HepG2 (cell line): Measurements from ENCODE around the gene THSD4. TPM values are rescaled to one million over a fixed set of nuclear protein-coding genes. Genes with fewer than 3 reads are reported as not detected.

ENCODE experiments used
- ATAC-seq: fragments of 200-7000 bp; cut with Tn5 transposase; 3 replicates; pipeline ENCODE4 v1.9.1; 2020; ENCODE audit warnings: mild to moderate bottlenecking, moderate library complexity
- BruUV-seq: library from RNA; stranded (reverse); fragments of 400-500 nt; replicated peaks from 2 replicates; lab custom pipeline; 2021; lab: Mats Ljungman, UMichigan
- CTCF ChIA-PET: fragments of 300-600 bp; formaldehyde crosslinking; extraction: SDS; loops from one replicate; lab custom pipeline; 2021; ENCODE audit warnings: low total read pairs, inconsistent platforms, low intra/inter-chr PET ratio; lab: Yijun Ruan, JAX
- POLR2A ChIA-PET: fragments of 350-600 bp; sonication (Branson Sonifier 250); formaldehyde crosslinking; loops from one replicate; lab custom pipeline; 2020; ENCODE audit warnings: antibody characterized with exemption, inconsistent platforms; lab: Yijun Ruan, JAX
- DNase-seq: peaks from one replicate; pipeline ENCODE4 v3.0.0-alpha.2; 2015; ENCODE audit warnings: low spot score
- FAIRE-seq: peaks from 3 replicates; lab custom pipeline; 2011; peaks lifted over from hg19 to GRCh38; lab: Jason Lieb, UNC
- H2AFZ ChIP-seq: one replicate; pipeline ENCODE4 v1.6.1; 2011; ENCODE audit warnings: low read length, inconsistent platforms
- H3K27ac ChIP-seq: fragments of 300-600 bp; 3 replicates; pipeline ENCODE4 v1.8.0; 2011; ENCODE audit warnings: mixed run types, mild to moderate bottlenecking, mixed read lengths, low read length, inconsistent platforms; ENCODE audit not compliant: insufficient read depth; ENCODE audit errors: extremely low read length
- H3K27me3 ChIP-seq, 2 experiments: fragments of 200-600 bp in 1 of 2; 2 replicates in 1 of 2; 3 replicates in 1 of 2; pipeline versions ENCODE4 v1.6.0 to v1.8.0; 2011; ENCODE audit warnings: low read length in 2 of 2, mild to moderate bottlenecking in 2 of 2, moderate library complexity in 2 of 2, inconsistent platforms in 1 of 2; ENCODE audit not compliant: insufficient read depth in 2 of 2, control insufficient read depth in 1 of 2
- H3K36me3 ChIP-seq, 2 experiments: fragments of 200-600 bp in 1 of 2; replicated peaks in 1 of 2; 2 replicates in 1 of 2; 3 replicates in 1 of 2; pipeline versions ENCODE4 v1.5.1 to v1.8.0; 2011; ENCODE audit warnings: low read length in 2 of 2, inconsistent platforms in 1 of 2; ENCODE audit not compliant: insufficient read depth in 2 of 2, control insufficient read depth in 1 of 2
- H3K4me1 ChIP-seq: 2 replicates; pipeline ENCODE4 v1.5.1; 2012; ENCODE audit warnings: low read length, inconsistent platforms; ENCODE audit not compliant: insufficient read depth
- H3K4me2 ChIP-seq: 2 replicates; pipeline ENCODE4 v1.6.0; 2011; ENCODE audit warnings: low read depth, low read length, inconsistent platforms
- H3K4me3 ChIP-seq, 3 experiments: fragments of 200-600 bp in 1 of 3; sonication (generic), shearing (Covaris generic) in 1 of 3; replicated peaks in 1 of 3; 2 replicates each; pipeline ENCODE4 v1.5.1; 2011 to 2016; ENCODE audit warnings: low read length in 3 of 3, inconsistent platforms in 2 of 3, low read depth in 2 of 3, mild to moderate bottlenecking in 2 of 3, control low read depth in 1 of 3, mixed read lengths in 1 of 3; ENCODE audit not compliant: insufficient read depth in 1 of 3
- H3K79me2 ChIP-seq: one replicate; pipeline ENCODE4 v1.6.1; 2011; ENCODE audit warnings: low read length, inconsistent platforms; ENCODE audit not compliant: insufficient read depth
- H3K9ac ChIP-seq: 2 replicates; pipeline ENCODE4 v1.6.0; 2011; ENCODE audit warnings: mild to moderate bottlenecking, low read depth, low read length, inconsistent platforms; ENCODE audit not compliant: insufficient read depth
- H3K9me3 ChIP-seq: 2 replicates; pipeline ENCODE4 v1.5.1; 2012; ENCODE audit warnings: mild to moderate bottlenecking, low read length
- H4K20me1 ChIP-seq: 2 replicates; pipeline ENCODE4 v1.6.0; 2011; ENCODE audit warnings: inconsistent platforms, mild to moderate bottlenecking, low read length, moderate library complexity; ENCODE audit not compliant: insufficient read depth
- ELF1 ChIP-seq: sonication (generic); formaldehyde crosslinking; IDR thresholded peaks from 2 replicates; pipeline ENCODE4 v1.4.0; 2020; ENCODE audit warnings: missing genetic modification reagents
- GFI1 ChIP-seq: sonication (generic); formaldehyde crosslinking; IDR thresholded peaks from 2 replicates; pipeline ENCODE4 v1.5.0; 2020; ENCODE audit warnings: missing genetic modification reagents, mild to moderate bottlenecking, borderline replicate concordance
- GLI4 ChIP-seq: sonication (generic); formaldehyde crosslinking; IDR thresholded peaks from 2 replicates; pipeline ENCODE4 v1.5.1; 2020; ENCODE audit warnings: missing genetic modification reagents, mild to moderate bottlenecking, moderate library complexity, borderline replicate concordance
- HDAC1 ChIP-seq: sonication (generic); formaldehyde crosslinking; IDR thresholded peaks from 2 replicates; pipeline ENCODE4 v1.5.1; 2020; ENCODE audit warnings: mild to moderate bottlenecking, missing genetic modification reagents
- MYC ChIP-seq: sonication (generic); formaldehyde crosslinking; IDR thresholded peaks from 2 replicates; pipeline ENCODE4 v1.9.0; 2021; ENCODE audit warnings: missing genetic modification reagents, borderline replicate concordance
- MZF1 ChIP-seq: sonication (generic); formaldehyde crosslinking; IDR thresholded peaks from 2 replicates; pipeline ENCODE4 v1.8.1; 2023; ENCODE audit warnings: mild to moderate bottlenecking, missing genetic modification reagents, borderline replicate concordance
- NCOA1 ChIP-seq: sonication (generic); formaldehyde crosslinking; IDR thresholded peaks from 2 replicates; pipeline ENCODE4 v1.9.0; 2021; ENCODE audit warnings: missing genetic modification reagents
- NFKBIZ ChIP-seq: IDR thresholded peaks from 2 replicates; pipeline ENCODE4 v1.6.1; 2018; ENCODE audit warnings: missing genetic modification reagents, missing compliant biosample characterization
- RARA ChIP-seq: IDR thresholded peaks from 2 replicates; pipeline ENCODE4 v1.6.1; 2016; ENCODE audit warnings: missing genetic modification reagents, missing compliant biosample characterization
- ZIK1 ChIP-seq: sonication (generic); formaldehyde crosslinking; IDR thresholded peaks from 2 replicates; pipeline ENCODE4 v1.5.0; 2020; ENCODE audit warnings: mild to moderate bottlenecking, low read depth, missing genetic modification reagents, borderline replicate concordance
- ZNF556 ChIP-seq: sonication (generic); formaldehyde crosslinking; IDR thresholded peaks from 2 replicates; pipeline ENCODE4 v1.4.0; 2020; ENCODE audit warnings: mild to moderate bottlenecking, missing genetic modification reagents, borderline replicate concordance
- ZNF713 ChIP-seq: sonication (generic); formaldehyde crosslinking; IDR thresholded peaks from 2 replicates; pipeline ENCODE4 v1.4.0; 2020; ENCODE audit warnings: mild to moderate bottlenecking, missing genetic modification reagents
- ZNF747 ChIP-seq: sonication (generic); formaldehyde crosslinking; IDR thresholded peaks from 2 replicates; pipeline ENCODE4 v1.8.1; 2023; ENCODE audit warnings: missing genetic modification reagents, mild to moderate bottlenecking, borderline replicate concordance
- ZNF790 ChIP-seq: sonication (generic); formaldehyde crosslinking; IDR thresholded peaks from 2 replicates; pipeline ENCODE4 v1.8.0; 2022; ENCODE audit warnings: missing genetic modification reagents, mild to moderate bottlenecking, borderline replicate concordance
- WGBS: methylation state at CpG from one replicate; pipeline ENCODE4 v1.1.6; 2017; ENCODE audit warnings: low lambda C conversion rate; 5-methylcytosine and 5-hydroxymethylcytosine counted together
- in situ Hi-C: cut with HindIII; loops from 2 replicates; pipeline ENCODE4 v1.10.0; 2017; ENCODE audit warnings: low pct_unique_long_range_greater_than_20kb; ENCODE audit not compliant: extremely low pct_ligation_motif_present
- intact Hi-C: fragments of 100-400 bp; cut with micrococcal nuclease; formaldehyde crosslinking; loops from one replicate; pipeline ENCODE4 v1.10.0; 2022; ENCODE audit not compliant: unreplicated experiment
- polyA plus RNA-seq, 8 experiments: library from polyadenylated mRNA; depleted of rRNA in 3 of 8; stranded (reverse) in 7 of 8; unstranded in 1 of 8; fragments of >200 nt; fragmentation: Illumina TruSeq in 4 of 8; extraction: Trizol in 4 of 8; gene quantifications; 2 replicates each; pipeline versions ENCODE4 v1.2.1 to v1.2.3, GENCODE V29; 2011 to 2016; ENCODE audit warnings: low read depth in 4 of 8, missing spikeins in 1 of 8, mixed read lengths in 1 of 8; ENCODE audit not compliant: insufficient read depth in 1 of 8
- total RNA-seq, 5 experiments: library from RNA; depleted of rRNA; stranded (reverse); fragments of >200 nt; fragmentation: Illumina TruSeq; extraction: Trizol; gene quantifications; 2 replicates each; pipeline ENCODE4 v1.2.3, GENCODE V29; 2016; ENCODE audit warnings: low read depth in 1 of 5
- TF ChIP-seq, protein P1 (sequence below): IDR thresholded peaks from 2 replicates; pipeline ENCODE4 v1.6.1; 2016; ENCODE audit warnings: low read depth, missing genetic modification reagents, missing compliant biosample characterization
- TF ChIP-seq, protein P2 (sequence below): sonication (generic); formaldehyde crosslinking; IDR thresholded peaks from 2 replicates; pipeline ENCODE4 v1.5.0; 2020; ENCODE audit warnings: mild to moderate bottlenecking, missing genetic modification reagents
- TF ChIP-seq, protein P3 (sequence below): sonication (generic); formaldehyde crosslinking; IDR thresholded peaks from 2 replicates; pipeline ENCODE4 v1.4.0; 2020; ENCODE audit warnings: missing genetic modification reagents

Gene THSD4
- total and polyA plus RNA-seq, 2 of the 13 experiments (the other 11 are each of a cell fraction or from before 2014, with no cell fraction given): 0.07 to 0.21 TPM

DNA sequence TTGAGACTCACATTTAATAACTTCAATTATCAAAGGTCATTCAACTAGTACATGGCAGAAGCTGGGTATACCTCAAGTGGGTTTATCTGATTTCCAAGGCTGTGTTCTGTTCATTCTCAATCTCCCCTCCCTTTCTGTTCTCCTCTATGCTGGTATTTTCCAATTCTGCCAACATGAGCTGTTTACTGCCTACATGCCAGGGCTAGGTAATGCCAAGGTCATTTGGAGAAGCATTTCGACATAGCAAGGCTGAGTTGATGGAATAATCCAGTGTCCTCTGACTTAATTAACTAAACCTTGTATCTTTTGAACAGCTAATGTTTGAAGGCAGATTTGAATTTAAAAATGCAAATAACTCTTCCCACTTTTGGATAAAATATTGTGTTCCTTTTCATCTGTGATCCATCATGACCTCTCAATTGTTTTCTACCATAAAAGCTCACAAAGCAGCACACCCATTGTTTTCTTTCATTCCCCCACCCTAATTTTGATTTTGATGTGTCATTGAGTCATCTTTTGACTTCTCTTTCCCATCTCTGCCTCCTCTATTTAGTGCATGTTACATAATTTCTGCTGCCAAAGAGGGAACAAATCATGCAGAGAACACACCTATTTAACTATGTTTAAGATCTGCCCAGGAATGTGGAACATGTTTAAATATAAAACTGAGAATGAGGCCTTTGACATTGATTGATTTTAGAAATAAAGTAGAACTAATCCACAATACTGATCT lies 386.2 kb downstream of the THSD4 start (continued):
- TF ChIP-seq, protein P1, sequence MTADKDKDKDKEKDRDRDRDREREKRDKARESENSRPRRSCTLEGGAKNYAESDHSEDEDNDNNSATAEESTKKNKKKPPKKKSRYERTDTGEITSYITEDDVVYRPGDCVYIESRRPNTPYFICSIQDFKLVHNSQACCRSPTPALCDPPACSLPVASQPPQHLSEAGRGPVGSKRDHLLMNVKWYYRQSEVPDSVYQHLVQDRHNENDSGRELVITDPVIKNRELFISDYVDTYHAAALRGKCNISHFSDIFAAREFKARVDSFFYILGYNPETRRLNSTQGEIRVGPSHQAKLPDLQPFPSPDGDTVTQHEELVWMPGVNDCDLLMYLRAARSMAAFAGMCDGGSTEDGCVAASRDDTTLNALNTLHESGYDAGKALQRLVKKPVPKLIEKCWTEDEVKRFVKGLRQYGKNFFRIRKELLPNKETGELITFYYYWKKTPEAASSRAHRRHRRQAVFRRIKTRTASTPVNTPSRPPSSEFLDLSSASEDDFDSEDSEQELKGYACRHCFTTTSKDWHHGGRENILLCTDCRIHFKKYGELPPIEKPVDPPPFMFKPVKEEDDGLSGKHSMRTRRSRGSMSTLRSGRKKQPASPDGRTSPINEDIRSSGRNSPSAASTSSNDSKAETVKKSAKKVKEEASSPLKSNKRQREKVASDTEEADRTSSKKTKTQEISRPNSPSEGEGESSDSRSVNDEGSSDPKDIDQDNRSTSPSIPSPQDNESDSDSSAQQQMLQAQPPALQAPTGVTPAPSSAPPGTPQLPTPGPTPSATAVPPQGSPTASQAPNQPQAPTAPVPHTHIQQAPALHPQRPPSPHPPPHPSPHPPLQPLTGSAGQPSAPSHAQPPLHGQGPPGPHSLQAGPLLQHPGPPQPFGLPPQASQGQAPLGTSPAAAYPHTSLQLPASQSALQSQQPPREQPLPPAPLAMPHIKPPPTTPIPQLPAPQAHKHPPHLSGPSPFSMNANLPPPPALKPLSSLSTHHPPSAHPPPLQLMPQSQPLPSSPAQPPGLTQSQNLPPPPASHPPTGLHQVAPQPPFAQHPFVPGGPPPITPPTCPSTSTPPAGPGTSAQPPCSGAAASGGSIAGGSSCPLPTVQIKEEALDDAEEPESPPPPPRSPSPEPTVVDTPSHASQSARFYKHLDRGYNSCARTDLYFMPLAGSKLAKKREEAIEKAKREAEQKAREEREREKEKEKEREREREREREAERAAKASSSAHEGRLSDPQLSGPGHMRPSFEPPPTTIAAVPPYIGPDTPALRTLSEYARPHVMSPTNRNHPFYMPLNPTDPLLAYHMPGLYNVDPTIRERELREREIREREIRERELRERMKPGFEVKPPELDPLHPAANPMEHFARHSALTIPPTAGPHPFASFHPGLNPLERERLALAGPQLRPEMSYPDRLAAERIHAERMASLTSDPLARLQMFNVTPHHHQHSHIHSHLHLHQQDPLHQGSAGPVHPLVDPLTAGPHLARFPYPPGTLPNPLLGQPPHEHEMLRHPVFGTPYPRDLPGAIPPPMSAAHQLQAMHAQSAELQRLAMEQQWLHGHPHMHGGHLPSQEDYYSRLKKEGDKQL (CRISPR knock-in tag): no peak
- TF ChIP-seq ZIK1: no peak
- TF ChIP-seq ZNF790 (CRISPR knock-in tag): no peak
- no peak for TF ChIP-seq MZF1 (CRISPR knock-in tag)
- no peak for TF ChIP-seq ELF1
- no peak for TF ChIP-seq ZNF713 (CRISPR knock-in tag)

DNA sequence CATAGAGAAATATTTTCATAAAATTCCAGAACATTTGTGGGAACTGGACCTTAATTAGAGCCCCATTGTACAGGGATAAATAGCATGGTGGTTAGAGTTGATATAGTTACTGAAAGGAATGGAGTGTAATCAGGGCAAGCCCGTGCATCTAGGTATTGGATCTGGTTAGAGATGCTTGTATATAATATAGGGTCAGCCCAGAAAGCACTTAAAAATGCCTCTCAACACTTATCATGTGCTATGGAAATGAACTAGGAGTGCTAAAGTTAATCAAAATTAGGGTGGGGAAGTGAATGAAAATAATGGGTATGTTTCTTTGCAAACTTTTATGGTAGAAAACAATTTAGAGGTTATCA lies 386.8 kb downstream of the THSD4 start:
- H3K9ac ChIP-seq: no peak overlapping the region
- DNase-seq (no peak), ATAC-seq (no peak), FAIRE-seq (no peak)
- no peak overlapping the region for H2AFZ ChIP-seq
- no peak overlapping the region for H3K4me2 ChIP-seq
- intact Hi-C loops: no loop called here
- CTCF ChIA-PET: no interaction called here
- H3K36me3 ChIP-seq: no peaks in the 10 kb centered on the region
- no peaks in the 10 kb centered on the region for H4K20me1 ChIP-seq
- no TSS peak for BruUV-seq
- no peaks in the 10 kb centered on the region for H3K4me1 ChIP-seq
- H3K27me3 ChIP-seq: peaks cover 0 to 3% of the 10 kb centered on the region in 2 experiments; a peak in 1 of 5 replicates
- in situ Hi-C loops: no loop called here
- 3% methylated on average over 1 of the region's 1 CpG for WGBS
- POLR2A ChIA-PET: no interaction called here
- H3K79me2 ChIP-seq: no peaks in the 10 kb centered on the region
- no peak overlapping the region for H3K4me3 ChIP-seq
- H3K27ac ChIP-seq: no peak overlapping the region
- peaks cover 6% of the 10 kb centered on the region; the same call in 1 of the 2 replicates for H3K9me3 ChIP-seq
- TF ChIP-seq MYC: no peak
- no peak for TF ChIP-seq ZNF556 (CRISPR knock-in tag)
- TF ChIP-seq HDAC1 (CRISPR knock-in tag): no peak
- no peak for TF ChIP-seq ZNF747
- TF ChIP-seq GLI4: no peak
- TF ChIP-seq NCOA1 (CRISPR knock-in tag): no peak
- TF ChIP-seq GFI1 (CRISPR knock-in tag): no peak
- TF ChIP-seq RARA (CRISPR knock-in tag): no peak
- TF ChIP-seq, protein P2, sequence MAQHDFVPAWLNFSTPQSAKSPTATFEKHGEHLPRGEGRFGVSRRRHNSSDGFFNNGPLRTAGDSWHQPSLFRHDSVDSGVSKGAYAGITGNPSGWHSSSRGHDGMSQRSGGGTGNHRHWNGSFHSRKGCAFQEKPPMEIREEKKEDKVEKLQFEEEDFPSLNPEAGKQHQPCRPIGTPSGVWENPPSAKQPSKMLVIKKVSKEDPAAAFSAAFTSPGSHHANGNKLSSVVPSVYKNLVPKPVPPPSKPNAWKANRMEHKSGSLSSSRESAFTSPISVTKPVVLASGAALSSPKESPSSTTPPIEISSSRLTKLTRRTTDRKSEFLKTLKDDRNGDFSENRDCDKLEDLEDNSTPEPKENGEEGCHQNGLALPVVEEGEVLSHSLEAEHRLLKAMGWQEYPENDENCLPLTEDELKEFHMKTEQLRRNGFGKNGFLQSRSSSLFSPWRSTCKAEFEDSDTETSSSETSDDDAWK (CRISPR knock-in tag): no peak
- TF ChIP-seq, protein P3, sequence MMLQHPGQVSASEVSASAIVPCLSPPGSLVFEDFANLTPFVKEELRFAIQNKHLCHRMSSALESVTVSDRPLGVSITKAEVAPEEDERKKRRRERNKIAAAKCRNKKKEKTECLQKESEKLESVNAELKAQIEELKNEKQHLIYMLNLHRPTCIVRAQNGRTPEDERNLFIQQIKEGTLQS (CRISPR knock-in tag): no peak
- TF ChIP-seq NFKBIZ (CRISPR knock-in tag): no peak
